Heart right ventricle (tissue), 16 donors: ENCODE results near the gene ROR2. TPM values are rescaled to one million over a fixed set of nuclear protein-coding genes. Genes with fewer than 3 reads are reported as not detected.

ENCODE experiments used
- ATAC-seq, 8 donors: fragments of 200-7000 bp; cut with Tn5 transposase; one replicate each; pipeline ENCODE4 v1.9.1; 2020; ENCODE audit warnings: mild to moderate bottlenecking in 8 of 8, moderate library complexity in 8 of 8, moderate number of reproducible peaks in 1 of 8
- DNase-seq, 2 donors: peaks; one replicate each; pipeline ENCODE4 v3.0.0-alpha.2; 2020
- H3K27ac ChIP-seq, 10 donors: fragments of 200-600 bp; sonication (generic) in 2 of 10; one replicate each; pipeline versions ENCODE4 v1.5.0 to v1.8.0; 2020 to 2022; ENCODE audit warnings: mild to moderate bottlenecking in 3 of 10
- H3K27me3 ChIP-seq, 7 donors: fragments of 200-600 bp; one replicate each; pipeline ENCODE4 v1.8.0; 2021 to 2022; ENCODE audit warnings: mild to moderate bottlenecking in 2 of 7
- H3K36me3 ChIP-seq, 9 donors: fragments of 200-600 bp; sonication (generic) in 1 of 9; one replicate each; pipeline versions ENCODE4 v1.5.0 to v1.8.0; 2020 to 2022; ENCODE audit warnings: mild to moderate bottlenecking in 2 of 9
- H3K4me1 ChIP-seq, 9 donors: fragments of 200-600 bp; sonication (generic) in 1 of 9; one replicate each; pipeline versions ENCODE4 v1.5.0 to v1.8.0; 2020 to 2022; ENCODE audit warnings: mild to moderate bottlenecking in 4 of 9
- H3K4me3 ChIP-seq, 10 donors: fragments of 200-600 bp; sonication (generic) in 2 of 10; one replicate each; pipeline versions ENCODE4 v1.5.0 to v1.8.0; 2020 to 2022; ENCODE audit warnings: mild to moderate bottlenecking in 7 of 10, moderate library complexity in 2 of 10
- H3K9me3 ChIP-seq, 11 donors: fragments of 200-600 bp in 10 of 11; sonication (generic) in 2 of 11; one replicate each; pipeline versions ENCODE4 v1.5.0 to v1.8.0; 2013 to 2022; ENCODE audit warnings: mild to moderate bottlenecking in 2 of 11, control low read depth in 1 of 11, moderate library complexity in 1 of 11
- CTCF ChIP-seq, 9 donors: fragments of 200-600 bp; sonication (generic) in 2 of 9; IDR thresholded peaks; one replicate each; pipeline versions ENCODE4 v1.5.0 to v1.8.0; 2021 to 2022; ENCODE audit warnings: antibody characterized with exemption in 9 of 9, mild to moderate bottlenecking in 5 of 9, moderate library complexity in 1 of 9
- WGBS, 2 donors: extraction: QIAGEN DNeasy Blood & Tissue Kit; methylation state at CpG; one replicate each; pipeline ENCODE4 v1.1.7; 2013; ENCODE audit warnings: inconsistent platforms in 1 of 2; 5-methylcytosine and 5-hydroxymethylcytosine counted together
- intact Hi-C, 10 donors: fragments of 100-400 bp; cut with DNase I; formaldehyde crosslinking; loops; one replicate each; pipeline versions ENCODE4 v1.11.1 to v1.14.2; 2022
- polyA plus RNA-seq, 2 donors: library from polyadenylated mRNA; stranded (reverse); fragments of 200-250 nt; gene quantifications; one replicate each; pipeline ENCODE4 v1.2.3, GENCODE V29; 2013
- total RNA-seq, 10 donors: library from RNA; stranded (reverse); fragmentation: NEBNext Ultra II Directional in 3 of 10; extraction: Animal tissue kit (Norgen Biotek cat#: 25700) in 3 of 10; gene quantifications; one replicate each; pipeline versions ENCODE4 v1.2.1 to v1.2.4, GENCODE V29; 2021 to 2023
- donor health status: Arrhythmogenic right ventricular cardiomyopathy.
- donor health status: ischemic (EF 13 %, LVEDD 7.1; RV severe dilation, severe dysfunction).
- donor health status: healthy with polysubstance abuse.
- donor health status: DM: no; HTN: yes; CAD: no.
- donor health status: DM: no; HTN: no; CAD: no.
- donor health status: ischemic (EF 25% LVEDD 6.9; RV normal size, moderate dysfunction).
- donor health status: ischemic (EF 25% LVEDD 5.7; RV mildly dilated, moderate dysfunction).
- donor health status: healthy.
- donor health status: DM: yes; HTN: yes; CAD: no.
- donor health status: Ischemic cardiomyopathy.
- donor health status: ischemic (EF 35%, LVEDD 5.7; RV mildly dilated, moderate dysfunction).
- donor health status: nonischemic (EF 11% LVEDD 7.7; RV severe dilation, severe dysfunction).
- donor health status: DM: yes; HTN: yes; CAD: no.
- donor health status: PGD.
- donor health status: ischemic (EF 29% LVEDD 5.4; RV normal size, mild dysfunction).
- donor health status: nonischemic (EF 23%, LVEDD 6.1; RV moderate dilation, normal function).

Gene ROR2
- total and polyA plus RNA-seq, 12 donors, result 0.11 to 1.4 (median 0.47) TPM

- Histone ChIP-seq H3K27ac (no peak overlapping the region), H3K27me3 (no peaks in the 10 kb centered on the region), H3K4me1 (no peaks in the 10 kb centered on the region), H3K36me3 (no peaks in the 10 kb centered on the region), H3K4me3 (no peak overlapping the region), H3K9me3 (no peaks in the 10 kb centered on the region)
- no peak for ATAC-seq
- intact Hi-C loops, result loop anchor here in 1 of 10 donors (10.0 kb wide), 1 partner anchor 79 kb away; no protein-coding TSS in a partner anchor
- 81 to 92% methylated on average over 6 of the region's 6 CpGs for WGBS, 2 donors
- no peak for DNase-seq
- TF ChIP-seq CTCF (IDR thresholded peaks at IDR 0.05), result no peak
Measured at GRCh38 chr9:91663858-91664257, 286.2 kb downstream of the ROR2 start.

- H3K27ac ChIP-seq, result no peak overlapping the region
- ATAC-seq, result no peak
- no peak for TF ChIP-seq CTCF (IDR thresholded peaks at IDR 0.05)
- H3K27me3 ChIP-seq, result no peaks in the 10 kb centered on the region
- H3K9me3 ChIP-seq, result no peaks in the 10 kb centered on the region
- H3K4me1 ChIP-seq, result no peaks in the 10 kb centered on the region
- no peak for DNase-seq
- no peak overlapping the region for H3K4me3 ChIP-seq
- H3K36me3 ChIP-seq, result no peaks in the 10 kb centered on the region
- 69 to 97% methylated on average over 3 of the region's 3 CpGs for WGBS, 2 donors
- intact Hi-C loops, result loop anchor here in 1 of 10 donors (10.0 kb wide), 1 partner anchor 77 kb away; no protein-coding TSS in a partner anchor
Measured at GRCh38 chr9:91661451-91661850, 288.6 kb downstream of the ROR2 start.

- DNase-seq (no peak), ATAC-seq (no peak)
- TF ChIP-seq CTCF (IDR thresholded peaks at IDR 0.05), result no peak
- Histone ChIP-seq H3K36me3 (no peaks in the 10 kb centered on the region), H3K27ac (no peak overlapping the region), H3K4me3 (no peak overlapping the region), H3K27me3 (no peaks in the 10 kb centered on the region), H3K4me1 (no peaks in the 10 kb centered on the region), H3K9me3 (no peaks in the 10 kb centered on the region)
- intact Hi-C loops, result loop anchor here in 1 of 10 donors (10.0 kb wide), 1 partner anchor 76 kb away; no protein-coding TSS in a partner anchor
- 94 to 98% methylated on average over 1 of the region's 1 CpG for WGBS, 2 donors
Measured at GRCh38 chr9:91660521-91660920, 289.5 kb downstream of the ROR2 start.

- intact Hi-C loops, result loop anchor here in 1 of 10 donors (10.0 kb wide), 1 partner anchor 75 kb away; no protein-coding TSS in a partner anchor
Measured at GRCh38 chr9:91659529-91660495, 290.2 kb downstream of the ROR2 start.

More at GRCh38 chr9:91659529-91660495, 290.2 kb downstream of the ROR2 start:
- ATAC-seq, result no peak
- Histone ChIP-seq H3K36me3 (no peaks in the 10 kb centered on the region), H3K27ac (no peak overlapping the region), H3K27me3 (no peaks in the 10 kb centered on the region), H3K4me1 (no peaks in the 10 kb centered on the region), H3K4me3 (no peak overlapping the region), H3K9me3 (no peaks in the 10 kb centered on the region)
- no peak for DNase-seq
- peak in 5 of 9 donors; percentile 11 to 37 (median 25) for TF ChIP-seq CTCF (IDR thresholded peaks at IDR 0.05)
- 76 to 77% methylated on average over 6 of the region's 6 CpGs for WGBS, 2 donors
